HG02981 (cell line): ENCODE data around the gene MRPL42.
"Not testable (repeated sequence)": the region's sequence is repeated elsewhere in the genome, so short reads cannot be mapped to it uniquely, and the experiment has no call there.

Experiments
- ATAC-seq: cut with Tn5 transposase; IDR thresholded peaks from one replicate; pipeline ENCODE4 v1.9.1; 2021; ENCODE audit warnings: mild to moderate bottlenecking, moderate library complexity; ENCODE audit not compliant: unreplicated experiment

Gene MRPL42

GRCh38 chr12:93467351-93468007, at the start of gene MRPL42:
Gene MRPL42 (plus strand): TSS chr12:93467514. CDS start chr12:93469286, 1,772 bp downstream.
- peak; percentile 88 for ATAC-seq

GRCh38 chr12:93417967-93418480, 49.3 kb upstream of the MRPL42 start:
- ATAC-seq, result no peak

GRCh38 chr12:93419388-93420034, 47.8 kb upstream of the MRPL42 start:
- ATAC-seq, result no peak

- ATAC-seq, result no peak
These were observed 45.3 kb upstream of the MRPL42 start for GRCh38 chr12:93422050-93422449.

GRCh38 chr12:93425736-93426411, 41.4 kb upstream of the MRPL42 start:
- ATAC-seq, result no peak

GRCh38 chr12:93426412-93426805, 40.9 kb upstream of the MRPL42 start:
- ATAC-seq, result no peak

GRCh38 chr12:93427779-93428564, 39.3 kb upstream of the MRPL42 start:
- ATAC-seq, result no peak

GRCh38 chr12:93429448-93429847, 37.9 kb upstream of the MRPL42 start:
- no peak for ATAC-seq

GRCh38 chr12:93429852-93430251, 37.5 kb upstream of the MRPL42 start:
- ATAC-seq, result no peak

- no peak for ATAC-seq
These were observed 37.0 kb upstream of the MRPL42 start for GRCh38 chr12:93430280-93430679.

- not testable (repeated sequence) for ATAC-seq
These were observed 35.3 kb upstream of the MRPL42 start for GRCh38 chr12:93432031-93432430.

GRCh38 chr12:93434256-93434865, 33.0 kb upstream of the MRPL42 start:
- no peak for ATAC-seq

GRCh38 chr12:93438266-93439050, 28.9 kb upstream of the MRPL42 start:
- no peak for ATAC-seq

- ATAC-seq, result no peak
These were observed 27.1 kb upstream of the MRPL42 start for GRCh38 chr12:93440043-93440835.

- ATAC-seq, result no peak
These were observed 26.2 kb upstream of the MRPL42 start for GRCh38 chr12:93441081-93441616.

- ATAC-seq, result peak; percentile 78
These were observed 25.5 kb upstream of the MRPL42 start, which contains the start of gene UBE2N for GRCh38 chr12:93441617-93442410. Gene UBE2N (minus strand): TSS chr12:93441947. CDS start chr12:93441884, 63 bp downstream.

- ATAC-seq, result no peak
These were observed 24.6 kb upstream of the MRPL42 start for GRCh38 chr12:93442411-93443340.
